GM10248 (cell line): ENCODE measurements around the gene TAS2R46.

Source experiments
- CTCF ChIA-PET: fragments of 300-600 bp; sonication (Branson Sonifier 250); formaldehyde crosslinking; extraction: SDS; loops from one replicate; lab custom pipeline; 2021; ENCODE audit warnings: antibody characterized with exemption; lab: Yijun Ruan, JAX
- POLR2A ChIA-PET: fragments of 350-650 bp; sonication (Branson Sonifier 250); formaldehyde crosslinking; extraction: SDS; loops from one replicate; lab custom pipeline; 2020; ENCODE audit warnings: antibody characterized with exemption; lab: Yijun Ruan, JAX
- DNase-seq: peaks from one replicate; pipeline ENCODE4 v3.0.0; 2012; ENCODE audit errors: extremely low spot score
- CTCF ChIP-seq: IDR thresholded peaks from 2 replicates; pipeline ENCODE4 v1.5.1; 2012; ENCODE audit warnings: mild to moderate bottlenecking, low read depth; ENCODE audit errors: extremely low read depth, missing control alignments, control extremely low read depth

The TAS2R46 gene

GRCh38 chr12:11089246-11089645, 27.2 kb upstream of the TAS2R46 start:
- CTCF ChIA-PET, result interaction anchor here (1.4 kb wide), 1 partner anchor 10 kb away, joined by 3 read pairs; no protein-coding TSS in a partner anchor
- DNase-seq, result no peak
- POLR2A ChIA-PET, result no interaction called here
- TF ChIP-seq CTCF, result no peak

- DNase-seq, result no peak
- TF ChIP-seq CTCF, result no peak
- POLR2A ChIA-PET, result no interaction called here
- CTCF ChIA-PET, result interaction anchor here (1.1 kb wide), 1 partner anchor 29 kb away, joined by 3 read pairs; no protein-coding TSS in a partner anchor
These were observed 23.3 kb upstream of the TAS2R46 start for GRCh38 chr12:11085419-11085818.

GRCh38 chr12:11081987-11082386, 19.9 kb upstream of the TAS2R46 start:
- ChIA-PET CTCF (interaction anchor here (1.1 kb wide), 1 partner anchor 13 kb away, joined by 3 read pairs; no protein-coding TSS in a partner anchor), POLR2A (no interaction called here)
- no peak for DNase-seq
- TF ChIP-seq CTCF, result no peak

GRCh38 chr12:11078246-11078645, 16.2 kb upstream of the TAS2R46 start:
- TF ChIP-seq CTCF, result no peak
- CTCF ChIA-PET, result no interaction called here
- no peak for DNase-seq
- POLR2A ChIA-PET, result no interaction called here

GRCh38 chr12:11075642-11076041, 13.5 kb upstream of the TAS2R46 start:
- ChIA-PET POLR2A (no interaction called here), CTCF (no interaction called here)
- TF ChIP-seq CTCF, result no peak
- DNase-seq, result no peak

- ChIA-PET POLR2A (no interaction called here), CTCF (no interaction called here)
- no peak for DNase-seq
- no peak for TF ChIP-seq CTCF
These were observed 9.3 kb upstream of the TAS2R46 start for GRCh38 chr12:11071414-11071813.
